Osteocyte (in vitro differentiated cells): ENCODE data around the gene RRAGC. TPM values are rescaled to one million over a fixed set of nuclear protein-coding genes. Genes with fewer than 3 reads are reported as not detected.
A peak's percentile ranks its signal among the peaks of the same experiment; 100 is the strongest.

Experiments used
- DNase-seq: peaks from one replicate; pipeline ENCODE4 v3.0.0; 2021; ENCODE audit warnings: mixed read lengths; ENCODE audit not compliant: unreplicated experiment; ENCODE audit errors: extremely low spot score
- H3K27ac Mint-ChIP-seq: one replicate; pipeline ENCODE4 v1.8.0; 2021; ENCODE audit warnings: mild to moderate bottlenecking, mixed read lengths; ENCODE audit not compliant: unreplicated experiment
- H3K27me3 Mint-ChIP-seq: one replicate; pipeline ENCODE4 v1.8.0; 2021; ENCODE audit warnings: mixed read lengths; ENCODE audit not compliant: unreplicated experiment
- H3K36me3 Mint-ChIP-seq: one replicate; pipeline ENCODE4 v1.8.0; 2021; ENCODE audit warnings: mixed read lengths; ENCODE audit not compliant: unreplicated experiment
- H3K4me1 Mint-ChIP-seq: one replicate; pipeline ENCODE4 v1.8.0; 2021; ENCODE audit warnings: mixed read lengths; ENCODE audit not compliant: unreplicated experiment
- H3K4me3 Mint-ChIP-seq: one replicate; pipeline ENCODE4 v1.8.0; 2021; ENCODE audit warnings: mild to moderate bottlenecking, moderate library complexity, mixed read lengths; ENCODE audit not compliant: unreplicated experiment
- H3K9me3 Mint-ChIP-seq: one replicate; pipeline ENCODE4 v1.8.0; 2021; ENCODE audit warnings: mixed read lengths; ENCODE audit not compliant: unreplicated experiment
- long read RNA-seq: library from polyadenylated mRNA; unstranded; transcript quantifications from one replicate; pipeline ENCODE4 v2.0.0, GENCODE V29; 2021
- total RNA-seq: library from RNA; stranded (reverse); gene quantifications from 2 replicates; pipeline ENCODE4 v1.2.1, GENCODE V29; 2021
- TF ChIP-seq, protein P1 (sequence below): fragments of 200-600 bp; sonication (generic); IDR thresholded peaks from 2 replicates; pipeline ENCODE4 v1.5.0; 2021; ENCODE audit warnings: antibody characterized with exemption, mild to moderate bottlenecking, moderate library complexity

Gene RRAGC, protein sequence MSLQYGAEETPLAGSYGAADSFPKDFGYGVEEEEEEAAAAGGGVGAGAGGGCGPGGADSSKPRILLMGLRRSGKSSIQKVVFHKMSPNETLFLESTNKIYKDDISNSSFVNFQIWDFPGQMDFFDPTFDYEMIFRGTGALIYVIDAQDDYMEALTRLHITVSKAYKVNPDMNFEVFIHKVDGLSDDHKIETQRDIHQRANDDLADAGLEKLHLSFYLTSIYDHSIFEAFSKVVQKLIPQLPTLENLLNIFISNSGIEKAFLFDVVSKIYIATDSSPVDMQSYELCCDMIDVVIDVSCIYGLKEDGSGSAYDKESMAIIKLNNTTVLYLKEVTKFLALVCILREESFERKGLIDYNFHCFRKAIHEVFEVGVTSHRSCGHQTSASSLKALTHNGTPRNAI
- 54.3 and 63.4 TPM in 2 replicates for total RNA-seq
- long read RNA-seq, partial matches to known transcripts: 0 of 40 reads
- long read RNA-seq, other reads (novel, unspliced or antisense): 39 of 40 reads

DNA sequence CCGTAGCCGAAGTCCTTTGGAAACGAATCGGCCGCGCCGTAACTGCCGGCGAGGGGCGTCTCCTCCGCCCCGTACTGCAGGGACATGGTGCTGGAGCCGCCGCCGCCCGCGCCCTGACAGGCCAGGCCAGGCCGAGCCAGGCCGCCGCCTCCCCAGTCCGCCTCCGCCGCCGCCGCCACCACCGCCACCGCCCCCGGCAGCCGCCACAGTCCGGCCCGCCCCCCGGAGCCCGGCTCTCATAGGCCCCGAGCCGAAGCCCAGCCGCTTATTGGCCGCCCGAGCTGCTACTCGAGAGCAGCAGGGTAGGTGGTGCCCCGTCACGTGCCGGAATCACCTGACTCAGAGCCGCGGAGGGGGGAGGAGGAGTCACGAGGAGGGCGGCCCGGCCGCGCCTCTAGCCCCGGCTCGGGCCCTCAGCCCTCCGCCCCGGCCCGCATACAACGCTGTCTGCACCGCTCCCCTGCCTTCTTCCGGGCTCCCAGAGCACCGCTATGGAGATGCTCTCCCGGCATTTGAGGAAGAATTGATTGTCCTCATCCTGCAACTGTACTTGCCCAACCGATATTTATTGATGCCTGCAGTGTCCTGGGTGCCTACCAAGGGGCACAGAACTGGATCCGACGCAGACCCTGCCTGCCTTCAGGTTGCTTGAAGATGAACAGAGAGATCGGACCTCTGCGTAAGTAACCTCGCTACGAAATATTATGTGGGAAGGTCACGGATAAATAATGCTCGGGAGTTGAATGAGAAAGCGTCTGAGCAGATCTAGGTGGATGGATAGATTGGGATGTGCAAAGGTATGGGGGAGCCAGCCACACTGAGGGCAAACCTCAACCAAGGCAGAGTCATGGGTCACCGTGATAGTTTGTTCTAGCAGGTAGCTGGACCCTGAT, at the start of gene RRAGC:
Gene RRAGC (minus strand): TSS at position 212 of the 893 bp plus-strand sequence. CDS start 126 bp downstream, at position 86.
- peak within 1 kb of the TSS; percentile 95 for H3K4me3 Mint-ChIP-seq

DNA sequence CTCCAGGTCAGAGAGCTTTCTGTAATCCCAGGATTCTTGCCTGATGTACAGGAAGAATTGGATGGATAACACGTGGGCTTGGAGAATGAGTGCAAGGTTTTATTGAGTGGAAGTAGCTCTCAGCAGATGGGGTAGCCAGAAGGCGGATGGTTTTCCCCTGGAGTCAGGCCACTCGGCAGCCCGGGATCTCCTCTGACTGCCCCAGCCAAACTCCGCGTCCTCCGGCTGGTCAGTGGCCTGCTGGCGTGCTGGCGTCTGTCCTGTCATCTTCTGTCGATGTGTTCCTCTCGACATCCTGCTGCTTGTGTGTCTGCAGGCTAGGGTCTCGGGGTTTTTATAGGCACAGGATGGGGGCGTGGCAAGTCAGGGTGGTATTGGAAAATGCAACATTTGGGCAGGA, 49.2 kb upstream of the RRAGC start:
- no peak overlapping the region for H3K4me3 Mint-ChIP-seq
- H3K27me3 Mint-ChIP-seq: no peaks in the 10 kb centered on the region
- no peak for DNase-seq
- TF ChIP-seq, protein P1, sequence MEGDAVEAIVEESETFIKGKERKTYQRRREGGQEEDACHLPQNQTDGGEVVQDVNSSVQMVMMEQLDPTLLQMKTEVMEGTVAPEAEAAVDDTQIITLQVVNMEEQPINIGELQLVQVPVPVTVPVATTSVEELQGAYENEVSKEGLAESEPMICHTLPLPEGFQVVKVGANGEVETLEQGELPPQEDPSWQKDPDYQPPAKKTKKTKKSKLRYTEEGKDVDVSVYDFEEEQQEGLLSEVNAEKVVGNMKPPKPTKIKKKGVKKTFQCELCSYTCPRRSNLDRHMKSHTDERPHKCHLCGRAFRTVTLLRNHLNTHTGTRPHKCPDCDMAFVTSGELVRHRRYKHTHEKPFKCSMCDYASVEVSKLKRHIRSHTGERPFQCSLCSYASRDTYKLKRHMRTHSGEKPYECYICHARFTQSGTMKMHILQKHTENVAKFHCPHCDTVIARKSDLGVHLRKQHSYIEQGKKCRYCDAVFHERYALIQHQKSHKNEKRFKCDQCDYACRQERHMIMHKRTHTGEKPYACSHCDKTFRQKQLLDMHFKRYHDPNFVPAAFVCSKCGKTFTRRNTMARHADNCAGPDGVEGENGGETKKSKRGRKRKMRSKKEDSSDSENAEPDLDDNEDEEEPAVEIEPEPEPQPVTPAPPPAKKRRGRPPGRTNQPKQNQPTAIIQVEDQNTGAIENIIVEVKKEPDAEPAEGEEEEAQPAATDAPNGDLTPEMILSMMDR: no peak
- peaks cover 3% of the 10 kb centered on the region for H3K36me3 Mint-ChIP-seq
- no peak overlapping the region for H3K27ac Mint-ChIP-seq
- H3K9me3 Mint-ChIP-seq: no peaks in the 10 kb centered on the region
- no peaks in the 10 kb centered on the region for H3K4me1 Mint-ChIP-seq

More for the DNA sequence above, at the start of gene RRAGC:
- Mint-ChIP-seq H3K27me3 (no peaks in the 10 kb centered on the region), H3K4me1 (peaks cover 62% of the 10 kb centered on the region), H3K36me3 (peaks cover 15% of the 10 kb centered on the region), H3K27ac (peak within 1 kb of the TSS; percentile 81), H3K9me3 (no peaks in the 10 kb centered on the region)
- TF ChIP-seq, protein P1: no peak
- peak; percentile 99 for DNase-seq

DNA sequence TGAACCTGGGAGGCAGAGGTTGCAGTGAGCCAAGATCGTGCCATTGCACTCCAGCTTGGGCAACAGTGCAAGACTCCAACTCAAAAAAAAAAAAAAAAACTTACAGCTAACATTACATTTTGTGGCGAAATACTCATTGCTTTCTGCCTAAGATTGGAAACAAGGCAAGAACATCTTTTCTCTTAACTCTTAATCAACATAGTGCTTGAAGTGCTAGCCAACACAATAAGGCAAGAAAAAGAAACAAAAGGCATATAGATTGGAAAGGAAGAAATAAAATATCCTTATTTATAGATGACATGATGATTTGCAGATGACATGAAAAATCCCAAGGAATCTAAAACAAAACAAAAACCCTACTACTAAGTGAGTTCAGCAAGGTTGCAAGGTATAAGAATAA, 46.4 kb upstream of the RRAGC start:
- Mint-ChIP-seq H3K4me3 (no peak overlapping the region), H3K36me3 (peaks cover 5% of the 10 kb centered on the region), H3K4me1 (no peaks in the 10 kb centered on the region), H3K27ac (no peak overlapping the region), H3K9me3 (no peaks in the 10 kb centered on the region), H3K27me3 (no peaks in the 10 kb centered on the region)
- DNase-seq: no peak
- TF ChIP-seq, protein P1: no peak

DNA sequence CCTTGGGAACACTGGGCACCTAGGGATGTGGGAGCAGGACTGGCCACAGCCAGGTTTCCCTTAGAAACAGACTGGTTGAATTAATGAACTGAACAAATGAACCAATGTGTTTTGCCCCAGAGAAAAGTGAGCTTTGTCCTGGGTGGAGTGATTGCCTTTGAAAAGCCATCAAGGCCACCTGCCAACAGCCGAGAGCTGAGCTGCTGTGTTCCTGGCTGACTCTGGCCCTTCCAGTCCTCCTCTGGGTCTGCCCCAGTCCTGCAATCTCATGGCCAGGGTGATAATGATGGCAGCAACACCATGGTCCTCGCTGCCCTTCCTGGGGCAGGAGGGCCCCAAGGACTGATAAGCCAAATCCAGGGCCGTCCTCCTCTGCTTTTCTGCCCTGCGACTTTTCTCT, 40.0 kb upstream of the RRAGC start:
- peaks cover 2% of the 10 kb centered on the region for H3K36me3 Mint-ChIP-seq
- DNase-seq: peak; percentile 59
- H3K27me3 Mint-ChIP-seq: no peaks in the 10 kb centered on the region
- no peak overlapping the region for H3K4me3 Mint-ChIP-seq
- TF ChIP-seq, protein P1: no peak
- H3K9me3 Mint-ChIP-seq: no peaks in the 10 kb centered on the region
- H3K4me1 Mint-ChIP-seq: no peaks in the 10 kb centered on the region
- no peak overlapping the region for H3K27ac Mint-ChIP-seq
